ENCODE measurements around the gene DUSP18. TPM values are rescaled to one million over a fixed set of nuclear protein-coding genes. Genes with fewer than 3 reads are reported as not detected.
"Not testable (repeated sequence)": the region's sequence is repeated elsewhere in the genome, so short reads cannot be mapped to it uniquely, and the experiment has no call there.

The DUSP18 gene
- 4.3 and 7.0 TPM in 2 replicates for total RNA-seq (2014; rRNA removed; shearing (Covaris generic))

GRCh38 chr22:30667494-30668385 lies at the start of gene DUSP18:
Gene DUSP18 (minus strand): TSS chr22:30667875. CDS start chr22:30664003, 3,872 bp downstream.
- DNase-seq (ENCODE audit: low read depth) = peak; percentile 96

DNA sequence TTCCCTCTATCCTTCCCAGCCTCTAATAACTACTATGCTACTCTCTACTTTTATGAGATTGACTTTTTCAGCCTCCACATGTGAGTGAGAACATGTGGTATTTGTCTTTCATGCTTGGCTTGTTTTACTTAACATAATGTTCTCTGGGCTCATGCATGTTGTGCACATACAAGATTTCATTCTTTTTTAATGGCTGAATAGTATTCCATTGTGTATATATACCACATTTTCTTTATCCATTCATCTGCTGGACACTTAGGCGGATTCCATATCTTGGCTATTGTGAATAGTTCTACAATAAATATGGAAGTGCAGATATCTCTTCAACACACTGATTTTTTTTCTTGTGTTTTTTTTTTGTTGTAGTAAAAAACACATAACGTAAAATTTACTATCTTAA lies 46.4 kb upstream of the DUSP18 start:
- DNase-seq (ENCODE audit: low read depth) = no peak

- DNase-seq (ENCODE audit: low read depth) = no peak
Measured at GRCh38 chr22:30712094-30712493, 44.4 kb upstream of the DUSP18 start.

- DNase-seq (ENCODE audit: low read depth) = not testable (repeated sequence)
Measured at GRCh38 chr22:30709980-30710379, 42.3 kb upstream of the DUSP18 start.

DNA sequence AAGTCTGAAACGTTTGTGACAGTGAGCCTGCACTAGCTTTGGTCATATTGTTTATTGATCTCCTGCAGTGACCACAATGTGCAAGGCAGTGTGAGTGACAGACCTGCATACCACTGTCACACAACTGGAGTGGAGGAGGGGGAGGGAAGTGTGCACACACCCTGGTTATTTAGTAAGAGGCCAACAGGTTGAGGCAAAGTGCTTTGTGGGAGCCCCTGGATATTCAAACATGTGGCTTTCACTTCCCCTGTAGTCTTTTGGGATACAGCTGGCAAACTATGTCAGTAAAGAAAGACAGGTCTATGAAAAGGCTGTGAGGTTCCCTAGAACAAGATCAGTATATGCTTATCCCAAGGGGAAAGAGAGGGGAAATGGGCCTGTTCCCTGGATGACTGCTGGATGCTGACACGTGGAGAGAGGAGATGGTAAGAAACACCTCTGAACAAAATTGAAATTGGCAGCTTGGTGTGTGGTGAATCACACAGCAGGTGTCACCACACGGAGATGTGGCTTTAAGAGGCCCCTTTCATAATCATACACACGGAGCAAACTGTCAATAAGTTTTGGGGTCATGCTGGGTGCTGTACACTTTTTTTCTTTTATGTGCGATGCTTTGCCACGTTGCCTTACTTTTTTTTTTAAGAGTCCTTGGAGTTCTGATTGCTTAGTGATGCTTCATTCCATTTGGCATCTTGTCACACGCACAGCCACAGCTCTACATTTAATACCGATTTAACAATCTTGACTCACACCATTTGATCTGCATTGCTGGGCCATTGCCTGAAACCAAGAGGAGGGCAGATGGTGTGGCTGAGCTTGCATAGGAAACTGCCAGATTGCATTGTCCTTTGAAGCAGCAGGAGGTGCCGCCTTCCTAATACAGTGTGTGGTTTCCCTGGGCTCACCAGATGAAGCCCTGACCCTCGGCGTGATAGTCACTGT lies 38.3 kb upstream of the DUSP18 start:
- DNase-seq (ENCODE audit: low read depth) = peak; percentile 71

- no peak for DNase-seq (ENCODE audit: low read depth)
Measured at GRCh38 chr22:30704978-30705377, 37.3 kb upstream of the DUSP18 start.

- DNase-seq (ENCODE audit: low read depth) = no peak
Measured at GRCh38 chr22:30702856-30703255, 35.2 kb upstream of the DUSP18 start.

GRCh38 chr22:30701872-30702271 lies 34.2 kb upstream of the DUSP18 start:
- DNase-seq (ENCODE audit: low read depth) = peak; percentile 18

GRCh38 chr22:30697975-30698374 lies 30.3 kb upstream of the DUSP18 start:
- no peak for DNase-seq (ENCODE audit: low read depth)

DNA sequence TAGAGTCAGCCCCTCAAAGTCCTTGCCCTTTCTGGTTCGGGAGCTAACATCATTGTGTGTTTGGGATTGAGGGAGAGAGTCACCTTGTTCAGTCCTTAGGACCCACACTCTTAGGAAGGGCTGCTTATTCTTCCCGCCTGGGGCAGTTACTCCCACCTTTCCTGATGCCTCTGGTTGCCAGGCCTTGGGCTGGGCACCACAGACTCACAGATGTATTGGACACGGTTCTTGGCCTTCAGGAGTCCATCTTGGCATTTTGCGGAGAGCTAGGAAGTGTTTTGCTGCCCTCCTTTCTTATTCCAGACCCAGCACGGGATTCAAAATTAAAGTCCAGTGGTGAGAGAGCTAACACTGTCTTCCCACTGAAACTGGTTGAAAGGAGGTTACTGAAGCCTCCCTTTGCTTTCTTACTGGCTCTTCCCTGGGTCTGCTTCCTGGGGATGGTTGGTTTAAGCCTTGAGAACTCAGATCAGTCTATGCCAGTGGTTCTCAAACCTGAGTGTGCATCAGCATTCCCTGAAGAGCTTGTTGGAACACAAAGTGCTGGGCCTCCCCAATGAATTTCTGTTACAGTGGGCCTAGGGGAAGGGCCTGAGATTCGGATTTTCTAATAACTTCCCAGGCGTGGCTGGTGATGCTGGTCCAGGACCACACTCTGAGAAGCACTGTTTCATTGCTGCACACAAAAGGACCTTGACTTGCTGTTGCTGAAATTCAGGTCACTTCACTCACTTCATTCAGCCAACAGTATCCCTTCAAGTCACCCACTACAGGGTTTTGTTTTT lies 28.4 kb upstream of the DUSP18 start:
- no peak for DNase-seq (ENCODE audit: low read depth)

DNA sequence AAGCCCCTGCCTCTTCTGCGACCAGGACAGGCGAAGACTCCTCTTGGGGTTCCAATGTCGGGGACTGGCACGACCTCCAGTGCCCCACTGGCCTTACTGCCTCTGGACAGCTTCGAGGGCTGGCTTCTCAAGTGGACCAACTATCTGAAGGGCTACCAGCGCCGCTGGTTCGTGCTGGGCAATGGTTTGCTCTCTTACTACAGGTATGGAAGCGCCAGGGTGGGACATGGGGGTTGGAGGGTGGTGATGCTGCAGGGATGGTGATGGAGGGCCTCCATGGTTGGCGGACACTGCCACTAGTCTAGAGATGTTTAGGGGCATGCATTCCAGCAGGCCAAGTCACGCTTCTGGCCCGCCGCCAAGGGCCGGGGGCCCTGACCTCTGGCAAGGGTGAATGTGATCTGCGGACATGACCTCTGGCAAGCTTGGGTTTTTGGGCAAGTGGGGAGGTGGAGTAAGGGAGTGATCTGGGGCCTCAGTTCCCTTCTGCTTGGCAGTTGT lies 27.7 kb upstream of the DUSP18 start:
- DNase-seq (ENCODE audit: low read depth) = no peak

DNA sequence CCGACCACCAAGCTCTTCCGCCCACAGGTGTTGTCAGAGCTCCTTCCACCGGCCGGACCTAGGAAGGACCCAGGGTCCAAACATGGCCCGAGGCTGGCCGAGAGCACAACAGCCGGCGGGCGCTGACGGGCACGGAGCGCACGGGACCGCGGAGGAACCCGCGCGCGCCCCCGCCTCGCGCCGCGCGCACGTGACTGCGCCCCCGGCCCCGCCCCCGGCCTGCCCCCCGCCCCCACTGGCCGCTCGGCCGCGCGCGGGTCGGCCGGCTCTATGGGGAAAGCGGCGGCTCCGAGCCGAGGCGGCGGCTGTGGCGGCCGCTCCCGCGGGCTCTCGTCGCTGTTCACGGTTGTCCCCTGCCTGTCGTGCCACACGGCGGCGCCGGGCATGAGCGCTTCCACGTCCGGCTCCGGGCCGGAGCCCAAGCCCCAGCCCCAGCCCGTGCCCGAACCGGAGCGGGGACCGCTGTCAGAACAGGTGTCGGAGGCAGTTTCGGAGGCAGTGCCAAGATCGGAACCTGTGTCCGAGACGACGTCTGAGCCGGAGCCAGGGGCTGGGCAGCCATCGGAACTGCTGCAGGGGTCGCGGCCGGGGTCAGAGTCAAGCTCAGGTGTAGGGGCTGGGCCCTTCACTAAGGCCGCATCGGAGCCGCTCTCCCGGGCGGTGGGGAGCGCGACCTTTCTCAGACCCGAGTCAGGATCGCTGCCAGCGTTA lies 27.1 kb upstream of the DUSP18 start, which contains the start of gene OSBP2:
OSBP2 (plus strand) TSS at position 235 of the 711 bp plus-strand sequence; CDS start at position 271, 36 bp downstream.
- DNase-seq (ENCODE audit: low read depth) = peak; percentile 35

GRCh38 chr22:30694171-30694639 lies 26.5 kb upstream of the DUSP18 start:
- DNase-seq (ENCODE audit: low read depth) = peak; percentile 54

GRCh38 chr22:30691204-30691603 lies 23.5 kb upstream of the DUSP18 start:
- no peak for DNase-seq (ENCODE audit: low read depth)

DNA sequence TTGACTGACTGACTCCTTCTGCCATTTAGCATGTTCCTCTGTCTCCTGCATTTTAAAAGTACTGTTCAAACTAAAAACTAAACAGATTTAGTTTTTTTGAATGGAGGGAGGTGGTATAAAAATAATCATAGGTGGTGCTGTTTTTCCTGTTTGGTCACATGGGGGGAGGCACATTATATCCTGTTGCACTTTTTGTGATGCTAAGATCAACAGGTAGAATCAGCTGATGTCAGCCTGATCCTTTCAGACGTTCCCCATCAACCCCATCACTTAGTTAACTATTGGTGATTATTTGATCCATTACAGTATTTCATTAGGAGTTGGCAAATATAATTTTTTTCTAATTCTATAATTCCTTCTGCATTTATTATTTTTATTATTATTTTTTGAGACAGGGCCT lies 21.9 kb upstream of the DUSP18 start:
- no peak for DNase-seq (ENCODE audit: low read depth)

DNA sequence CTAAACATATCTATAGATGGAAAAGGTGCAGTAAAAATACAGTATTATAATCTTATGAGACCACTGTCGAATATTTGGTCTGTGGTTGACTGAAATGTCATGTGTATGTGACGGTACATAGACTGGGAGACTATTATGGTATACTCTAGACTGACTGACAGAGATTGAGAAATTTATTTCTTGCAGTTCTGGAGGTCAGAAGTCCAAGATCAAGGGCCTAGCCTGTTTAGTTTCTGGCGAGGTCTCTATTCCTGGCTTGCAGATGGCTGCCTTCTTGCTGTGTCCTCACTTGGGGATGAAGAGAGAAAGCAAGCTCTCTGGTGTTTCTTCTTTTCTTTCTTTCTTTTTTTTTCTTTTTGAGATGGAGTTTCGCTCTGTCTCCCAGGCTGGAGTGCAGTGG lies 19.7 kb upstream of the DUSP18 start:
- no peak for DNase-seq (ENCODE audit: low read depth)

DNA sequence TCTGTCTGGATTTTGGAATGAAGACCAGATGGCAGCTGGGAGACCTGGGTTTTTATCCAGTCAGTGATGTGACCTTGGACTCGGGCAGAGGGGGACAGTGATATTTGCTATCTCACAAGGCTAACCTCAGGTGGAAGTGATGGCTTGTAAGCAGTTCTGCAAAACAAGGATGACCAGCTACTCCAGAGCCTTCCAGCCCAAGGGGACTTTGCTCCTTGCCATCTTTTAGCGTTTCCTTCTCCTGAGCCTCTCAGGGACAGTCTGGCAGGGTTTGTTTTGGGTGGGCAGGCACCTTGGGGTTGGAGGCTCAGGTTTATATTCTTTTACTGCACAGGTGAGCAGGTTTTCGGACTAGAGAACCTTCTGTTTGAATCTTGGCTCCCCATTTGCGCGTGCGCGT lies 17.5 kb upstream of the DUSP18 start:
- DNase-seq (ENCODE audit: low read depth) = no peak

DNA sequence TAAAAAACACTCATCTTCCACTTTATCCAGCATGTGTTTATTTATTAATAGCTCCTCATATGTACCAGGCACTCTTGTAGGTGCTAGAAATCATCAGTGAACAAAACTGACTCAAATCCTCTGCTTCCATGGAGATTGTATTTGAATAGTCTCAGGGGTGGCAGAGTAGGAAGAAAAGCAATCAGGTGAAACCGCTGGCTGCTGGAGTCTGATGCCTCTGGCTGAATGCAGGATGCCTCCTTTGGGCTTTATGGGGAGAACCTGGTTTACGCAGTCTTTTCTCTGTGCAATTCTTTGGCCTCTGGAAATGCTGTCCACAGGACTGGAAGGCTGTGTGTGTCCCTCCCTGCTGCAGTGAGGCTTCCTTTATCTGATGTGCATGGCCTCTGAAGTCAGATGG lies 14.2 kb upstream of the DUSP18 start:
- no peak for DNase-seq (ENCODE audit: low read depth)

DNA sequence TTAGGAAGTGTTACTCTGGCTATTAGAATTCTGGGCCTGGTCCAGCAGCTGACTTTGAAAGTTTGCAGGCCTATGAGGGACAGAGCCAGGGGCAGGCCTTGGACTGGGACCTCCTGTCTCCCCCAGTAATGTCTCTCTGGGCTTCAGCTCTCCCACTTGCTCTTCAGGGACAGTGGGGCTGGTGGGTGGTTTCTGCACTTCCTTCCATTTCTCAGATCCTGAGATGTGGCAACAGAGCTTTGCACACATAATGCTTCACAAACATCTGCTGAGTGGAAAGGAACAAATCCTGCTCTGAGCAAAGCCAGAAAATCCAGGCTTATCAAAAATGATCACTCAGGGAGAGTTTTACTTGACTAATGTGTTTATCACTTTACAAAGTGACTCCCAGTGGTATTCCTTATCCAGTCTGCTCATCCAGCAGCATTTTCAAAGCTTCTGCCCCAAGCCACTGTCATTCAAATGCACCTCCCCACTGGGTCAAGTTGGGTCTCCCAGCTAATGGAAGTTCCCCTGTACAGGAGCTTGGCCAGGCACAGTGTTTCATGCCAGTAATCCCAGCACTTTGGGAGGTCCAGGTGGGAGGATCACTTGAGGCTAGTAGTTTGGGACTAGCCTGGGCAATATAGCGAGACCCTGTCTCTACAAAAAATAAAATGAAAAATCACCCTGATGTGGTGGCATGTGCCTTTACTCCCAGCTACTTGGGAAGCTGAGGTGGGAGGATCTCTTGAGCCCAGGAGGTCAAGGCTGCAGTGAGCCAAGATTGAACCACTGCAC lies 13.5 kb upstream of the DUSP18 start:
- no peak for DNase-seq (ENCODE audit: low read depth)
